ENCODE results near the gene P2RY12.
"Not testable (repeated sequence)": the region's sequence is repeated elsewhere in the genome, so short reads cannot be mapped to it uniquely, and the experiment has no call there.

P2RY12 gene

DNA sequence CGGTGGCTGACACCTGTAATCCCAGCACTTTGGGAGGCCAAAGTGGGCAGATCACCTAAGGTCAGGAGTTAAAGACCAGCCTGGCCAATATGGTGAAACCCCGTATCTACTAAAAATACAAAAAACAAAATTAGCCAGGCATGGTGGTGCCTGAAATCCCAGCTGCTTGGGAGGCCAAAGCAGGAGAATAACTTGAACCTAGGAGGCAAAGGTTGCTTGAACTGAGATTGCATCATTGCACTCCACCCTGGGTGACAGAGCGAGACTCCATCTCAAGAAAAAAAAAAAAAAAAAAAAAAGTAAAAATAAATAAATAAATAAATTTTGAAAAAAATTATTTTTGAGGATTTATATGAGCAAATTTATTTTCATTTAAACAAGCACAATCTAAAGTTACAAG lies 7.6 kb upstream of the P2RY12 start:
- DNase-seq, result not testable (repeated sequence)

- DNase-seq, result no peak
These were observed 7.2 kb upstream of the P2RY12 start for GRCh38 chr3:151391720-151392119.

- DNase-seq, result no peak
These were observed 3.3 kb upstream of the P2RY12 start for GRCh38 chr3:151387842-151388241.

- DNase-seq, result no peak
These were observed 2.9 kb upstream of the P2RY12 start for GRCh38 chr3:151387432-151387831.

DNA sequence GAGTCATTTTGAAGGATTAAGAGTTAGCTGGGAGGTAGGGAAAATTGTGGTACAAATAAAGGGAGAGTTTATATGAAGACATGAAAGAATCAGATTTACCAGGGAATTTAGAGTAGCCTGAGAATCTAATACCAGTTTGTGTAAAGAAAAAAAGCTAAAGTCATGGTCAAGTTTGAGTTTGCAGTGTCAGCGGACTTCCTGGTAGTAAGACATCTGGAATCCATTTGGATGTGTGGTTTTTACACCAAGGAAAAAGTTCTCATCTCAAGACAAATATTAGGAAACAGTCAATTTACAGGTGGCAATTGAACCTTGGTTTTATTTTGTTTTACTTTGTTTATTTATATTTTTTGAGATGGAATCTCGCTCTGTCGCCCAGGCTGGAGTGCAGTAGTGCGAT lies 1.5 kb upstream of the P2RY12 start:
- no peak for DNase-seq

DNA sequence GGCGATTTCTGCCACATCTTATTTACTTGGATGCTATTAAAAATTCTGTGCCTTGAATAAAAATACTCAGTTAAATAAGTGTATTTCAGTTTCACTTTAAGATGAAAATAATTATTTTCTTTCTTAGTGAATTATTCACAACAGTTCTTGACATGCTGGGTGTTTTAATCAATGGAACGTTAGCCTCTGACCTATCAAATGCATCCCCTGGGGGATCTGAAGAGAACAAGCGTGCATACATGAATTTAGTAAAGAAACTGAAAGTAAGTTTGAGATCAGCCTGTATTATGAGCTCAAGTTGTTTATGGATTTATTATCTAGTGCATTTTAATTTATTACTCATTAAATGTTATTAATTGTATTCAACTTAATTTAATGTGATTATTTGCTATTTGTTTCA lies 597 bp downstream of the P2RY12 start:
- DNase-seq, result no peak

DNA sequence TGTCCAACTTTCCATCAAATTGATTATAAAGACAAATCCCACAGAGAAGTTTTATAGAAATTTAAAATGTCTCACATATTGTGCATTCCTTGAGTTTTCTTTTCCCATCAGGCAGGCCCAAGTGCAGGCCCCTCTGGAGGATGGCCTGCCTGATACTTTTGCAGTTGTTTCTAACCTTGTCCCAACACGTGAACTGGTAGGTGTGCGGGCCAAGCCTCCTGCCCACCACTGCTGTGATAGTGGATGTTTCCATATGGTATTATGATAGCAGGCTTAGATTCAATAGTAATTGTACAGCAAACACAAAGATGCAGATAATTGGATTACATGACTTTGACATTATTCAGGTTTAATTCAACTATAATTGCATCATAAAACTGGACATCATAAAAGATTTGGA lies 1.4 kb downstream of the P2RY12 start:
- DNase-seq, result no peak

GRCh38 chr3:151382671-151383070 lies 1.9 kb downstream of the P2RY12 start:
- DNase-seq, result no peak

DNA sequence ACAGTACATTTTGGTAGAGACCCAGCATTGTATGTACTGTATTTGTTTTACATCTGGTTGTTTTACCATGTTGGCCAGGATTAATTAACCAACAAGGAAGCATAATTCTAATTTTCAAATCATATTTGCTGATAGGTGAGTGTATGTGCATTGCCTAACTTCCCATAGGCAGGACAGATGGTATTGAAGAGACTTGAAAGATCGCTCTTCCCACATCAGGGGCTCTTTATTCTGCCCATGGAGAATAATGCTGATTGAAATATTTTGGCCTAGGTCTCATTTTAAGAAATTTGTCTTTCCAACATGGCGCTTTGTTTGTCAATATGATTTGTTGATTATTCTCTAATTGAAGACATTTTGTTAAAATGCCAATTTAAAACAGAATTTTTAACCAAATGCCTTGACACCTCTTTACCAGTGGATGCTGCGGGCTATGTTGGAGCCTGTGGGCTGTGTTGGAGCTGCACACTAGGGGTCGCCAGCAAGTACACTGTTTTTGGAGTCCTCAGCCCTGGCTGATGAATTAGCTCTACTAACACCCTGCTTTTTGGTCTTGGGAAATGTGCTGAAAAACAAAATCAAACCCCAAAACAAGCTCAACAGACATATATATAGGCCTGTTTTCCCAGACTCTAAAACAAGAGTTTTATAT lies 5.3 kb downstream of the P2RY12 start:
- no peak for DNase-seq

- DNase-seq, result no peak
These were observed 6.7 kb downstream of the P2RY12 start for GRCh38 chr3:151377768-151378385.

GRCh38 chr3:151372063-151372820 lies 12.3 kb downstream of the P2RY12 start:
- no peak for DNase-seq

GRCh38 chr3:151371526-151371925 lies 13.0 kb downstream of the P2RY12 start:
- no peak for DNase-seq

DNA sequence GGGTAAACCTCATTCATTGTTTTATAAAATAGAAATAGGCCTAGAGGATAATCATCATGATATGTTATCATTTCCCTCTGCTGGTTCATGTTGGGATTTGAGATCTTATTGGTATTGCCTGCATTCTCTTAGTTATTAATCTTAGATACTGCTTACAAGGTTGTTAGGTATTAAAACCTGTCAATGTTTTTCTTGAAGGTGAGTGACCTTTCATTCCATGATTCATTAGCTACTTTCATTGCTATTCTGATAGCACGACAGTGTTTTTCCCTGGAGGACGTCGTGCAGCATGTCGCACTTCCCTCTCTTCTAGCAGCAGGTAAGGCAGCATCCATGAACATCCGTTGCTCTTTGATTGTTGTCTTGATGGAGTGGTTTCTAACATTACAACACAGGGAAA lies 17.1 kb downstream of the P2RY12 start:
- no peak for DNase-seq

DNA sequence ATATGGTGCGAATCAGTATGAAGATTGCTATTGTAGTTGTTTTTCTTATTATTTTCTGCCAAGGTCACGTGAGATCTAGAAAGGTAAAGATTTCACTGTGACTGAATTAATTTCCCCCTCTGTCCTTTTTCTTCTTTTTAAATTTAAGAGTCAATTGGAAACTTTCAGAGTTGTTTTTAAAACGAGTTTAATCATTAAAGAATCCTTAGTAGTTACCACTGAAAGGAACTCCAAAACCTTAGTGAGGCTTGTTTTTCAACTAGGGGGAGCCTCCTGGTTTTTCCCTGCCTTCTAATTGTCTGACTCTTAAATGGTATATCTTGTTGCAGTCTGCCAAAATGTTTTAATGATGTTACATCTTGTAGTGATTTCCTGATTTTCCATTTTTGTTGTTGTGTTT lies 17.6 kb downstream of the P2RY12 start:
- no peak for DNase-seq

DNA sequence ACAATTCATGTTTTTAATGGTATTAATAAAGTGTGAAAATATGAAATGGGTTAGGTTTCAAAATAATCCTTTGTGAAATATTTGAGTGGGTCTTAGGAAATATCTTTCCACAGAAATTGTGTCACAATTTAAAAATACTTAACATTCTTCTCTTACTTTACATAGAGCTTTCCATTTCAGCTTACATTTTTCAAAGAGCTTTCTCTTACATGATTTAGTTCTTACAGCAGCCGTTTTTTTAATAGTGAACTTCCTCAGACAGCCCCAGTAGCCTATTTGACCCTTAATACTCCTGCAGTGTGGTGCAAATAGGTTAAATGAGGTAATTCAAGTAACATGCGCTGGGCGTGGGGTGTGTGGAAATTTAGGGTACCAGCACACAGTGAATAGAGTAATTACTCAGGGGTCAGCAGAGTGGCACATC lies 21.8 kb downstream of the P2RY12 start:
- no peak for DNase-seq

- no peak for DNase-seq
These were observed 27.1 kb downstream of the P2RY12 start for GRCh38 chr3:151357463-151357850.

GRCh38 chr3:151356794-151357462 lies 27.6 kb downstream of the P2RY12 start:
- DNase-seq, result no peak

- DNase-seq, result no peak
These were observed 32.9 kb downstream of the P2RY12 start for GRCh38 chr3:151351648-151352047.

DNA sequence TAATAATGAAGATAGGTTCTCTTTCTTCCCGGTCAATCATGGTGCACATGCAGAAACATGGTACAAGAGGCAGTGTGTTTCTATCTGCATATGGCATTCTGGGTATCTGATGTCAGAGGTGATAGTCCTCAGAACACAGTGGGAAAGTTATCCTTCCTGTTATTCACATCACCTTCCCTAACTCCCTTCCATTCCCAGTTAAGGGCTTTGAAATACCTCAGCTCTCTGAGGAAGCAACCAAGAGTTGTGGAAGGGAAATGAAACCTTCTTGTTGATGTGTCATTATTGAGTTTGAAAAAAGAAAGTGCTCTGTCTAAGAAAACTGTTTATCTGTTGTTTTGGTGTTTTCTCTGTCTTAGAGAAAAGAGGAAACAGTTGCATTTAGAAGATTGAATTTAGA lies 33.3 kb downstream of the P2RY12 start:
- DNase-seq, result no peak

GRCh38 chr3:151350656-151351055 lies 33.9 kb downstream of the P2RY12 start:
- no peak for DNase-seq

GRCh38 chr3:151347432-151347831 lies 37.1 kb downstream of the P2RY12 start:
- DNase-seq, result no peak

DNA sequence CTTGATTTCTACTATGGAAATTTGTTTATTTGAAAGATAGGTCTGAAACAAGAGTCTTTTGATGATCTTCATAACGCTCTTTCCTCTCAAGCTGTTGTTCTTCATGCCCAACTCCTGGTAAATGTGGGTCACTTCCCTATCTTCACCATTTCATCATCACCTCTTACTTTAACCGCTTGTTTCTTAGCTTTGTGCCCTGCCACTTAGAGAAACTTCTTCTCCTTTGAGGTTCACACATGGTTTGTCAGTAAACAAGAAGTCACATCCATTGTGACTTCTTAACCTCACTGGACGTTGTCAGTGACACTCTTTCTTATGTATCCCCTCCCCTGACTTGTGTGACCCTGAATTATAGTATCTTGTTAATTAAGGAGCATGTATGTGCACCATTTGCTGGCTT lies 38.3 kb downstream of the P2RY12 start:
- DNase-seq, result no peak

GRCh38 chr3:151345859-151346258 lies 38.7 kb downstream of the P2RY12 start:
- no peak for DNase-seq

DNA sequence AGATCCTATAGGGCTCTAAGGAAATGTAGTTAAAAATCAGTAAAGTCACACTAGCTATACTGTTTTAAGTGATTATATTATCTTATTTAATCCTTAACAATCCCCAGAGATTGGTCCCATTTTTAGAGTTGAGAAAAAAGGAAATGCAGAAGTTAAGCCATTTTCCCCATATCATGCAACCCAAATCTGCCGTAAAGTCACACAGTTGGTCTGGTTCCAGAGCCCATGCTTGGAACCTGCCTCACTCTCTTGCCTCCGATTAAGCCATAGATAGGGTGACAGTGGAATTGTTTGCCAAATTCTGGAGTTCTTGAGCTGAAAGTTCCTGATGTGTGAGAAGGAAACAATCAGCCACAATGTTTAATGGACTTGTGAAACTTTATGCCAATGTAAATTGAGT lies 52.9 kb downstream of the P2RY12 start:
- no peak for DNase-seq
